H1 (cell line): ENCODE measurements around the gene CCDC182. TPM values are rescaled to one million over a fixed set of nuclear protein-coding genes. Genes with fewer than 3 reads are reported as not detected.

ENCODE experiments used
- CTCF ChIA-PET: fragments of 300-600 bp; sonication (Branson Sonifier 250); formaldehyde crosslinking; loops from one replicate; lab custom pipeline; 2021; ENCODE audit not compliant: partially characterized antibody; lab: Charles Lee
- POLR2A ChIA-PET: fragments of 300-600 bp; sonication (Branson Sonifier 250); formaldehyde crosslinking; loops from one replicate; lab custom pipeline; 2021; ENCODE audit warnings: inconsistent platforms; ENCODE audit not compliant: partially characterized antibody; lab: Charles Lee
- DNase-seq, 2 experiments: peaks; one replicate each; pipeline versions ENCODE4 v3.0.0 to v3.0.0-alpha.2; 2010 to 2022; ENCODE audit warnings: low spot score in 2 of 2, low read depth in 1 of 2, mixed read lengths in 1 of 2
- FAIRE-seq: peaks from 2 replicates; lab custom pipeline; 2011; peaks lifted over from hg19 to GRCh38; lab: Jason Lieb, UNC
- H2AFZ ChIP-seq: 2 replicates; pipeline ENCODE4 v1.8.1; 2012; ENCODE audit warnings: low read length, inconsistent platforms
- H2AK5ac ChIP-seq: 2 replicates; pipeline ENCODE4 v1.6.1; 2013; ENCODE audit warnings: low read depth, low read length
- H2BK120ac ChIP-seq: replicated peaks from 2 replicates; pipeline ENCODE3; 2013; ENCODE audit warnings: low read depth, low read length, inconsistent platforms
- H2BK12ac ChIP-seq: 2 replicates; pipeline ENCODE4 v1.6.1; 2013; ENCODE audit warnings: low read depth, low read length
- H2BK15ac ChIP-seq: 2 replicates; pipeline ENCODE4 v1.6.1; 2013; ENCODE audit warnings: low read length
- H2BK20ac ChIP-seq: 2 replicates; pipeline ENCODE4 v1.6.1; 2013; ENCODE audit warnings: low read length
- H2BK5ac ChIP-seq: 2 replicates; pipeline ENCODE4 v1.6.1; 2013; ENCODE audit warnings: low read depth, low read length
- H3K14ac ChIP-seq: 2 replicates; pipeline ENCODE4 v1.6.1; 2013; ENCODE audit warnings: inconsistent platforms; ENCODE audit not compliant: insufficient read length
- H3K18ac ChIP-seq: 2 replicates; pipeline ENCODE4 v1.6.1; 2013; ENCODE audit warnings: low read length; ENCODE audit errors: extremely low read depth
- H3K23ac ChIP-seq: 2 replicates; pipeline ENCODE4 v1.6.1; 2013; ENCODE audit warnings: inconsistent platforms; ENCODE audit not compliant: insufficient read length
- H3K23me2 ChIP-seq: 2 replicates; pipeline ENCODE4 v1.6.1; 2013; ENCODE audit warnings: low read depth, low read length
- H3K27ac ChIP-seq: 2 replicates; pipeline ENCODE4 v1.6.1; 2011; ENCODE audit warnings: low read depth, low read length, inconsistent platforms
- H3K27me3 ChIP-seq, 4 experiments: replicated peaks in 1 of 4; 1 replicate in 1 of 4; 2 replicates in 3 of 4; pipeline versions ENCODE4 v1.6.1 to v1.8.1; 2011 to 2013; ENCODE audit warnings: low read length in 3 of 4, mild to moderate bottlenecking in 3 of 4, inconsistent platforms in 2 of 4, mixed read lengths in 2 of 4, moderate library complexity in 1 of 4; ENCODE audit not compliant: control insufficient read depth in 3 of 4, insufficient read depth in 3 of 4; ENCODE audit errors: extremely low read depth in 1 of 4
- H3K36me3 ChIP-seq, 4 experiments: 2 replicates each; pipeline versions ENCODE4 v1.6.1 to v1.8.1; 2011 to 2013; ENCODE audit warnings: mild to moderate bottlenecking in 4 of 4, low read length in 3 of 4, moderate library complexity in 2 of 4, control low read depth in 1 of 4, inconsistent platforms in 1 of 4; ENCODE audit not compliant: insufficient read depth in 4 of 4, control insufficient read depth in 2 of 4
- H3K4ac ChIP-seq: replicated peaks from 2 replicates; pipeline ENCODE3; 2013; ENCODE audit warnings: low read length, low read depth, mixed read lengths, inconsistent platforms; ENCODE audit not compliant: insufficient read length
- H3K4me1 ChIP-seq, 4 experiments: replicated peaks in 1 of 4; 1 replicate in 1 of 4; 2 replicates in 3 of 4; pipeline versions ENCODE4 v1.6.1 to v1.8.1; 2011 to 2013; ENCODE audit warnings: low read length in 3 of 4, inconsistent platforms in 2 of 4, mixed read lengths in 1 of 4; ENCODE audit not compliant: insufficient read depth in 4 of 4, control insufficient read depth in 3 of 4
- H3K4me2 ChIP-seq, 2 experiments: 2 replicates each; pipeline versions ENCODE4 v1.6.1 to v1.8.1; 2011 to 2013; ENCODE audit warnings: low read depth in 2 of 2, low read length in 2 of 2, control low read depth in 1 of 2, inconsistent platforms in 1 of 2, mild to moderate bottlenecking in 1 of 2; ENCODE audit not compliant: insufficient read depth in 1 of 2
- H3K4me3 ChIP-seq, 4 experiments: fragments of 200-600, 300-600 bp in 1 of 4; sonication (generic), shearing (Covaris generic), sonication (Bioruptor Twin) in 1 of 4; 2 replicates each; pipeline versions ENCODE4 v1.5.1 to v1.8.1; 2011 to 2016; ENCODE audit warnings: low read length in 4 of 4, low read depth in 3 of 4, control low read depth in 2 of 4, inconsistent platforms in 2 of 4, mild to moderate bottlenecking in 2 of 4, mixed read lengths in 1 of 4, moderate library complexity in 1 of 4; ENCODE audit not compliant: insufficient read depth in 2 of 4; ENCODE audit errors: extremely low read depth in 1 of 4
- H3K56ac ChIP-seq: replicated peaks from 2 replicates; pipeline ENCODE3; 2013; ENCODE audit warnings: low read depth, mild to moderate bottlenecking, mixed read lengths, low read length, inconsistent platforms; ENCODE audit not compliant: insufficient read length
- H3K79me1 ChIP-seq: 2 replicates; pipeline ENCODE4 v1.6.1; 2013; ENCODE audit warnings: low read depth, low read length, control low read depth
- H3K79me2 ChIP-seq, 2 experiments: 2 replicates each; pipeline versions ENCODE4 v1.6.1 to v1.8.1; 2012 to 2013; ENCODE audit warnings: low read length in 2 of 2, mild to moderate bottlenecking in 2 of 2, inconsistent platforms in 1 of 2; ENCODE audit not compliant: insufficient read depth in 2 of 2, control insufficient read depth in 1 of 2
- H3K9ac ChIP-seq, 4 experiments: replicated peaks in 1 of 4; 1 replicate in 1 of 4; 2 replicates in 3 of 4; pipeline versions ENCODE4 v1.6.1 to v1.8.1; 2011 to 2013; ENCODE audit warnings: low read depth in 3 of 4, low read length in 3 of 4, control low read depth in 2 of 4, mild to moderate bottlenecking in 2 of 4, moderate library complexity in 2 of 4, inconsistent platforms in 1 of 4; ENCODE audit errors: extremely low read depth in 1 of 4
- H3K9me3 ChIP-seq, 2 experiments: 2 replicates each; pipeline versions ENCODE4 v1.6.1 to v1.8.1; 2012 to 2013; ENCODE audit warnings: mild to moderate bottlenecking in 2 of 2, moderate library complexity in 2 of 2, control low read depth in 1 of 2, inconsistent platforms in 1 of 2, low read depth in 1 of 2, low read length in 1 of 2, mixed read lengths in 1 of 2; ENCODE audit not compliant: insufficient read depth in 2 of 2
- H4K20me1 ChIP-seq, 2 experiments: replicated peaks in 1 of 2; 2 replicates each; pipeline versions ENCODE3 to v1.8.1; 2011 to 2013; ENCODE audit warnings: inconsistent platforms in 2 of 2, low read length in 2 of 2, mild to moderate bottlenecking in 1 of 2; ENCODE audit not compliant: insufficient read depth in 2 of 2, control insufficient read depth in 1 of 2
- H4K5ac ChIP-seq: 2 replicates; pipeline ENCODE4 v1.6.1; 2013; ENCODE audit warnings: low read length, low read depth, mixed read lengths, inconsistent platforms; ENCODE audit not compliant: insufficient read length
- H4K8ac ChIP-seq: 2 replicates; pipeline ENCODE4 v1.8.0; 2013; ENCODE audit warnings: mild to moderate bottlenecking, moderate library complexity, low read length, inconsistent platforms; ENCODE audit not compliant: insufficient read depth; ENCODE audit errors: extremely low read depth
- H4K91ac ChIP-seq: replicated peaks from 2 replicates; pipeline ENCODE3; 2013; ENCODE audit warnings: low read length, mixed read lengths, inconsistent platforms; ENCODE audit not compliant: insufficient read length
- CTBP2 ChIP-seq: IDR thresholded peaks from 2 replicates; pipeline ENCODE4 v1.7.0; 2011; ENCODE audit warnings: borderline replicate concordance, mild to moderate bottlenecking, moderate library complexity, mixed read lengths, low read length; ENCODE audit not compliant: insufficient read depth, insufficient read length
- GABPA ChIP-seq: IDR thresholded peaks from 2 replicates; pipeline ENCODE4 v1.6.1; 2011; ENCODE audit warnings: mild to moderate bottlenecking, low read length, moderate library complexity, borderline replicate concordance; ENCODE audit not compliant: insufficient read depth
- KDM1A ChIP-seq: fragments of 200-600, 300-600 bp; sonication (generic); IDR thresholded peaks from 2 replicates; pipeline ENCODE4 v1.7.1; 2016; ENCODE audit warnings: mild to moderate bottlenecking, low read length, borderline replicate concordance
- PHF8 ChIP-seq: fragments of 200-600 bp; sonication (generic); conservative IDR thresholded peaks from 2 replicates; pipeline ENCODE4 v1.7.1; 2012; ENCODE audit warnings: low read depth, mild to moderate bottlenecking, inconsistent platforms, low read length, moderate library complexity
- POU5F1 ChIP-seq: IDR thresholded peaks from 2 replicates; pipeline ENCODE4 v1.6.1; 2011; ENCODE audit warnings: low read depth, mild to moderate bottlenecking, low read length, moderate library complexity
- WGBS, 2 experiments: shearing (Covaris generic) in 1 of 2; methylation state at CpG; one replicate each; pipeline versions ENCODE4 v1.1.6 to v1.1.7; 2013 to 2015; ENCODE audit warnings: low lambda C conversion rate in 2 of 2, mixed read lengths in 2 of 2, inconsistent platforms in 1 of 2, low coverage in 1 of 2, missing lambda C conversion rate in 1 of 2; ENCODE audit not compliant: insufficient replicate concordance in 2 of 2, insufficient coverage in 1 of 2, insufficient read length in 1 of 2; ENCODE audit errors: extremely low coverage in 1 of 2, missing lambda C conversion rate in 1 of 2; 5-methylcytosine and 5-hydroxymethylcytosine counted together
- polyA plus RNA-seq, 7 experiments: library from polyadenylated mRNA; depleted of rRNA in 3 of 7; stranded (reverse) in 5 of 7; unstranded in 2 of 7; fragments of >200 nt in 5 of 7; fragments of 200-250 nt in 2 of 7; gene quantifications; 1 replicate in 5 of 7; 2 replicates in 1 of 7; 4 replicates in 1 of 7; pipeline versions ENCODE4 v1.2.1 to v1.2.3, GENCODE V29; 2011 to 2013; ENCODE audit warnings: missing spikeins in 2 of 7, mixed read lengths in 2 of 7
- total RNA-seq: library from RNA; stranded (reverse); fragmentation: NEBNext Ultra II Directional; extraction: Animal tissue kit (Norgen Biotek cat#: 25700); gene quantifications from 2 replicates; pipeline ENCODE4 v1.2.1, GENCODE V29; 2021
- TF ChIP-seq, protein P1 (sequence below): IDR thresholded peaks from 2 replicates; pipeline ENCODE4 v1.6.1; 2011; ENCODE audit warnings: low read length, improper control_type of control experiment
- TF ChIP-seq, protein P2 (sequence below): IDR thresholded peaks from 2 replicates; pipeline ENCODE4 v1.6.1; 2012; ENCODE audit warnings: low read length, inconsistent platforms
- TF ChIP-seq, protein P3 (sequence below): IDR thresholded peaks from 2 replicates; pipeline ENCODE4 v1.6.1; 2012; ENCODE audit warnings: inconsistent platforms

The CCDC182 gene
- total and polyA plus RNA-seq, 2 of the 8 experiments (the other 6 are each of a cell fraction or from before 2014, with no cell fraction given), result not detected

DNA sequence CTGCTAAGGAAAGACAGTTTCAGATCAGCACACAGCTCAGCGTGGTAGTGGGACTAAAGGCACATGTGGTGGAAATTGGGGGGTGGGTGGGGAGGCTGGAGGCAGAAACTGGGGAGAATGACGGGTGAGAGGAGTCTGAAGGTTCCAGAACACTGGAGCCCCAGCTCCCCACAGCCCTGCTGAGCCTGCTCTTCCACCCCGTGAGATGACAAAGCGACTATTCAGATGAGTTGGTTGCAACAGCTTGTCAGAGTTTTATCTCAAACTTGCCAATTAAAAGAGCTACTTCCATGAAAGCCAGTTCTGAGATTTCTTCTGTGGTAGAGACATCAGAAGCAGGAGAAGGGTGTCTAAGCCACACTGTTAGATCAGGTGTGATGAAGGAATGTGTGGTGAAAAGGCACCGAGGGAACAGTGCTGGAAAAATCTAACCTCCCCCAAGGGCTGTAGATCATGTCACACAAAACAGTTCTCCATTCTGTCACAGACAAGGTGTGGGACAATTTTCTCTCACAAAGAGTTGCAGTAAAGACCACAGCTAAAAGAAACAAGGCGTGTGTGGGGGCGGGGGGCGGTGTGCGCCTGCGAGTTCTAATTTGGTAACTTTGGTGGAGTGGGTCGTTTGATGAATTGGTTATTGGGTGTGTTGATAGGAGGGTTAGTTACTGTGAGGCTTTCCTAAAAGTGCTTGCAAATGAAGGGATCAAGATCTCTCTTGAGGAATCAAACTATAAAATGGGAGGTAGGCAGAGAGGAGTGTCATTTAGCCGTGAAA is 39.0 kb downstream of the CCDC182 start:
- Histone ChIP-seq H4K91ac (no peak overlapping the region), H3K27ac (no peak overlapping the region), H2BK5ac (no peak overlapping the region), H4K8ac (no peak overlapping the region), H3K4ac (no peak overlapping the region), H3K79me2 (no peaks in the 10 kb centered on the region), H3K4me1 (peaks cover 0 to 11% (median 6%) of the 10 kb centered on the region in 4 experiments; a peak in 6 of 7 replicates), H3K9ac (no peak overlapping the region), H3K9me3 (no peaks in the 10 kb centered on the region), H3K23me2 (no peaks in the 10 kb centered on the region), H4K20me1 (no peaks in the 10 kb centered on the region), H3K36me3 (no peaks in the 10 kb centered on the region), H2BK15ac (peak overlapping the region; percentile 84; the same call in 1 of the 2 replicates), H2BK120ac (no peak overlapping the region), H3K14ac (no peak overlapping the region), H3K27me3 (no peaks in the 10 kb centered on the region; a peak in 2 of 7 replicates), H2BK20ac (no peak overlapping the region), H3K79me1 (no peaks in the 10 kb centered on the region), H3K18ac (no peak overlapping the region), H3K56ac (no peak overlapping the region), H2AFZ (no peak overlapping the region), H2BK12ac (no peak overlapping the region), H3K4me3 (no peak overlapping the region), H3K23ac (no peak overlapping the region), H4K5ac (no peak overlapping the region), H2AK5ac (no peak overlapping the region), H3K4me2 (no peak overlapping the region)
- ChIA-PET POLR2A (no interaction called here), CTCF (interaction anchor here (0.6 to 1.9 kb wide), 17 partner anchors 11 to 871 kb away, joined by 3 to 7 read pairs (median 4); no protein-coding TSS in a partner anchor)
- WGBS, 2 experiments, result 78% methylated on average over 12 of the region's 12 CpGs; no CpG with 5 or more reads in 1 of the 2 experiments
- no peak for FAIRE-seq
- DNase-seq, result peak in 1 of 2 experiments; percentile 35
- TF ChIP-seq PHF8, result no peak
- TF ChIP-seq, protein P1, sequence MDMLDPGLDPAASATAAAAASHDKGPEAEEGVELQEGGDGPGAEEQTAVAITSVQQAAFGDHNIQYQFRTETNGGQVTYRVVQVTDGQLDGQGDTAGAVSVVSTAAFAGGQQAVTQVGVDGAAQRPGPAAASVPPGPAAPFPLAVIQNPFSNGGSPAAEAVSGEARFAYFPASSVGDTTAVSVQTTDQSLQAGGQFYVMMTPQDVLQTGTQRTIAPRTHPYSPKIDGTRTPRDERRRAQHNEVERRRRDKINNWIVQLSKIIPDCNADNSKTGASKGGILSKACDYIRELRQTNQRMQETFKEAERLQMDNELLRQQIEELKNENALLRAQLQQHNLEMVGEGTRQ, result no peak
- no peak for TF ChIP-seq POU5F1
- TF ChIP-seq KDM1A, result no peak
- TF ChIP-seq, protein P2, sequence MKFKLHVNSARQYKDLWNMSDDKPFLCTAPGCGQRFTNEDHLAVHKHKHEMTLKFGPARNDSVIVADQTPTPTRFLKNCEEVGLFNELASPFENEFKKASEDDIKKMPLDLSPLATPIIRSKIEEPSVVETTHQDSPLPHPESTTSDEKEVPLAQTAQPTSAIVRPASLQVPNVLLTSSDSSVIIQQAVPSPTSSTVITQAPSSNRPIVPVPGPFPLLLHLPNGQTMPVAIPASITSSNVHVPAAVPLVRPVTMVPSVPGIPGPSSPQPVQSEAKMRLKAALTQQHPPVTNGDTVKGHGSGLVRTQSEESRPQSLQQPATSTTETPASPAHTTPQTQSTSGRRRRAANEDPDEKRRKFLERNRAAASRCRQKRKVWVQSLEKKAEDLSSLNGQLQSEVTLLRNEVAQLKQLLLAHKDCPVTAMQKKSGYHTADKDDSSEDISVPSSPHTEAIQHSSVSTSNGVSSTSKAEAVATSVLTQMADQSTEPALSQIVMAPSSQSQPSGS, result no peak
- TF ChIP-seq, protein P3, sequence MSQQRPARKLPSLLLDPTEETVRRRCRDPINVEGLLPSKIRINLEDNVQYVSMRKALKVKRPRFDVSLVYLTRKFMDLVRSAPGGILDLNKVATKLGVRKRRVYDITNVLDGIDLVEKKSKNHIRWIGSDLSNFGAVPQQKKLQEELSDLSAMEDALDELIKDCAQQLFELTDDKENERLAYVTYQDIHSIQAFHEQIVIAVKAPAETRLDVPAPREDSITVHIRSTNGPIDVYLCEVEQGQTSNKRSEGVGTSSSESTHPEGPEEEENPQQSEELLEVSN, result no peak
- TF ChIP-seq CTBP2, result no peak
- no peak for TF ChIP-seq GABPA
